ENCODE results near the gene PALLD. TPM values are rescaled to one million over a fixed set of nuclear protein-coding genes. Genes with fewer than 3 reads are reported as not detected.

Gene PALLD
- total RNA-seq, 1 donor from 2014 or later: 396 TPM

DNA sequence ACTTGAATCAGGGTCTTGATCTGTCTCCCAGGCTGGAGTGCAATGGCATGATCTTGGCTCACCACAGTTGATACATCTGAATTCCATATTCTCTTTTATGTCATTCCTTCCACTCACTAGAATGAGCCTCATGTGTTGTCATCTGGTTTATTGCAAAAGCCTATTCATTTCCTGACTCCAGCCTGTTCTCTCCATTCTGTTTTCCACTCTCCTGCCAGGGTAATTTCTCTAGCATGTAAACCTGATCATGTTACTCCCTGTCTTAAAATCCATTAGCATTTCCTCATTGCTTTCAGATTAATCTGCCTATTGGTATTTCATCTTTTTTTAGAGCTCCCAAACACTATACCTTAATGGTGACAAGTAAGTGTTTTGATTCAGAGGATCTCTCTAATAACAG lies 12.2 kb upstream of the PALLD start:
- Mint-ChIP-seq H3K4me3 (ENCODE audit: unreplicated experiment) (no peak overlapping the region), H3K4me1 (ENCODE audit: unreplicated experiment) (peaks cover 22% of the 10 kb centered on the region), H3K27ac (ENCODE audit: unreplicated experiment) (no peak overlapping the region), H3K27me3 (ENCODE audit: unreplicated experiment) (no peaks in the 10 kb centered on the region), H3K9me3 (ENCODE audit: unreplicated experiment) (no peaks in the 10 kb centered on the region), H3K36me3 (ENCODE audit: unreplicated experiment) (no peaks in the 10 kb centered on the region)
- TF ChIP-seq, protein P1, sequence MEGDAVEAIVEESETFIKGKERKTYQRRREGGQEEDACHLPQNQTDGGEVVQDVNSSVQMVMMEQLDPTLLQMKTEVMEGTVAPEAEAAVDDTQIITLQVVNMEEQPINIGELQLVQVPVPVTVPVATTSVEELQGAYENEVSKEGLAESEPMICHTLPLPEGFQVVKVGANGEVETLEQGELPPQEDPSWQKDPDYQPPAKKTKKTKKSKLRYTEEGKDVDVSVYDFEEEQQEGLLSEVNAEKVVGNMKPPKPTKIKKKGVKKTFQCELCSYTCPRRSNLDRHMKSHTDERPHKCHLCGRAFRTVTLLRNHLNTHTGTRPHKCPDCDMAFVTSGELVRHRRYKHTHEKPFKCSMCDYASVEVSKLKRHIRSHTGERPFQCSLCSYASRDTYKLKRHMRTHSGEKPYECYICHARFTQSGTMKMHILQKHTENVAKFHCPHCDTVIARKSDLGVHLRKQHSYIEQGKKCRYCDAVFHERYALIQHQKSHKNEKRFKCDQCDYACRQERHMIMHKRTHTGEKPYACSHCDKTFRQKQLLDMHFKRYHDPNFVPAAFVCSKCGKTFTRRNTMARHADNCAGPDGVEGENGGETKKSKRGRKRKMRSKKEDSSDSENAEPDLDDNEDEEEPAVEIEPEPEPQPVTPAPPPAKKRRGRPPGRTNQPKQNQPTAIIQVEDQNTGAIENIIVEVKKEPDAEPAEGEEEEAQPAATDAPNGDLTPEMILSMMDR (IDR thresholded peaks at IDR 0.05): no peak
- no peak for DNase-seq (ENCODE audit: extremely low spot score, unreplicated experiment)

DNA sequence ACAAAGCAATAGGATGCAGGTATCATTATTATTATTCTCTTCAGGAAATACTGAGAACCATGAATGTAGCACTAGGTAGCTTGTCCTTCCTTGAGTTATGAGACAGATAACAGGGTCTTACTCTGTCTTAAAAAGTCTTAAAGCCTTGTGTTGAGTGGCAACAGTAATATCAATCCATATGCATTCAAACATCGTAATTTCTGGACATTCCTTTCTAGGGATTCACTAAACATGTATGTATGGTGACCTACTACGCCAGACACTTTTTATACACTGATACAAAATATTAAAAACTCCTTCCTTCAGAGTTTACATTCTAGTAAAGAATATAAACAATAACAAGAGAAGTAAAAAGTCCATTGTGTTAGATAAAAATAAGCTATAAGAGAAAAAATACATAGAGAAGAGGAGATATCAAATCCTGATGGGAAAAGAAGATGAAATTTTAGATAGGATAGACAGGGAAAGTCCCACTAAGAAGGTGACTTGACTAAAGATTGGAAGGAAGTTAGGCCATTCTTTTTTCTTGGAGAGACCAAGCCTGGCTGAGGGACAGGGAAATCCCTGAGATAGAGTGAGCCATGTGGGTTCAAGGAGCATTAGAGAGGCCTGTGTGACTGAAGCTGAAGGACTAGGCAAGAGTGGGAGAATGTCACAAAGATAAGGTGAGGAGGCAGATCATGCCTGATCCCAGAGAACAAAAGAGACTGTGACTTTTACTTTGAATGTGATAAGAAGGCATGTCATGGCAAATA lies 11.5 kb upstream of the PALLD start:
- TF ChIP-seq, protein P1 (IDR thresholded peaks at IDR 0.05): no peak
- Mint-ChIP-seq H3K27ac (ENCODE audit: unreplicated experiment) (no peak overlapping the region), H3K27me3 (ENCODE audit: unreplicated experiment) (no peaks in the 10 kb centered on the region), H3K9me3 (ENCODE audit: unreplicated experiment) (no peaks in the 10 kb centered on the region), H3K4me1 (ENCODE audit: unreplicated experiment) (peaks cover 20% of the 10 kb centered on the region), H3K36me3 (ENCODE audit: unreplicated experiment) (no peaks in the 10 kb centered on the region), H3K4me3 (ENCODE audit: unreplicated experiment) (no peak overlapping the region)
- DNase-seq (ENCODE audit: extremely low spot score, unreplicated experiment): no peak

GRCh38 chr4:168486912-168487281 lies 10.0 kb upstream of the PALLD start:
- Mint-ChIP-seq H3K9me3 (ENCODE audit: unreplicated experiment) (no peaks in the 10 kb centered on the region), H3K36me3 (ENCODE audit: unreplicated experiment) (no peaks in the 10 kb centered on the region), H3K4me1 (ENCODE audit: unreplicated experiment) (peaks cover 7% of the 10 kb centered on the region), H3K27ac (ENCODE audit: unreplicated experiment) (no peak overlapping the region), H3K4me3 (ENCODE audit: unreplicated experiment) (no peak overlapping the region), H3K27me3 (ENCODE audit: unreplicated experiment) (no peaks in the 10 kb centered on the region)
- no peak for DNase-seq (ENCODE audit: extremely low spot score, unreplicated experiment)
- TF ChIP-seq, protein P1 (IDR thresholded peaks at IDR 0.05): no peak

DNA sequence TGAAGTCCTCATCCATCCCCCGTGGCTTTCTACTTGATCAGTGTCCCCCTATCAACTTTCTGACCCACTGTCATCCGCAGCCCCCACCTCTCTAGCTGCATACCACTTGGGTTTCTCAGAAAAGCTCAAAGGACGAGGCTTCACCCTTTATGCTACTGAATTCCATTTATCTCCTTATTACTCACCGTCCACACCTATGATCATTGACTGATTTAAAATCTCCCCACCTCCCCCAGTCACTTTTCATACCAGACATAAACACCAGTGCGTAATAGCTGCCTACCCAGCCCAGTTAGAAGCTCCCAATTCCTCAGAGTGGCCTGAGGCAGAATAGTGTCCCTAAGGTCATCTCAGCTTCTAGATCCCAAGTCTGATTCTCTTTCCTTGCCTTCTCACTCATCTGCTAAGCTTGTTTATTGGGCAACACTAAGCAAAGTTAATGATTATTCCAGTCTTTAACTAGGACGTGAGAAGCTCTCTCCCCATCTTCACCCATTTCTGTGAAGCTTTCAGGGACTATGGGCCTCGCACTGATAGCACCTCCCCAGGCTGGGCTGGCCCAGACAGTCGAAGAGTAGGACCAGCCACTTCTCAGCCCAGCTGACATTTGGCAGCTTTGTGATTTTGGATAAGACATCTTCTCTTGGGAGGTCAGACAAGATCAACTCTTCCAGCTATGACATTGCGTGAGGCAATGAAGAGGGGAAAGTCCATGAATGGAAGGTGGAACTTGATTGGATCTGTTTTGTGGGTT lies 9.4 kb upstream of the PALLD start:
- Mint-ChIP-seq H3K9me3 (ENCODE audit: unreplicated experiment) (no peaks in the 10 kb centered on the region), H3K27me3 (ENCODE audit: unreplicated experiment) (no peaks in the 10 kb centered on the region), H3K27ac (ENCODE audit: unreplicated experiment) (no peak overlapping the region), H3K4me1 (ENCODE audit: unreplicated experiment) (peaks cover 4% of the 10 kb centered on the region), H3K36me3 (ENCODE audit: unreplicated experiment) (no peaks in the 10 kb centered on the region), H3K4me3 (ENCODE audit: unreplicated experiment) (no peak overlapping the region)
- no peak for DNase-seq (ENCODE audit: extremely low spot score, unreplicated experiment)
- TF ChIP-seq, protein P1 (IDR thresholded peaks at IDR 0.05): no peak

DNA sequence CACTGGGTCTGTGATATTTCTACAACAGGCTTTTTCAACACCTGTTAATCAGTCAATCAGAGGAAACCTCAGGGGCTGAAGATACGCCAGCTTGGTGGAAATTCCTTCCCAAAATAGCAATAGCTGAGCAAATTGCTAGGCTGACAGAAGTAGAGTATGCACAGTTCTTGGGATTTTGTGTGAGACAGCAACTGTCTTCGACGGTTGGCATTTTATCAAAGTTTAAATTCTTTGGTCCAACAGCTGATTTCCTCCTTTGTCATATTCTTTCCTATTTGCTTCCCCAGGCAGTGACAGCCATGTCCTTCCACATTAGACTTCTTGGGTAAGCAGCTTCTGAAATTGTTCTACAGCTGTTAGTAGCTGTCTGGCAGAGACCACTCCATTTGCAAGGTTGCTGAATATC lies 8.0 kb upstream of the PALLD start:
- no peaks in the 10 kb centered on the region for H3K27me3 Mint-ChIP-seq (ENCODE audit: unreplicated experiment)

More for the DNA sequence above, 8.0 kb upstream of the PALLD start:
- Mint-ChIP-seq H3K4me3 (ENCODE audit: unreplicated experiment) (no peak overlapping the region), H3K9me3 (ENCODE audit: unreplicated experiment) (no peaks in the 10 kb centered on the region), H3K4me1 (ENCODE audit: unreplicated experiment) (peaks cover 4% of the 10 kb centered on the region), H3K27ac (ENCODE audit: unreplicated experiment) (no peak overlapping the region), H3K36me3 (ENCODE audit: unreplicated experiment) (no peaks in the 10 kb centered on the region)
- TF ChIP-seq, protein P1 (IDR thresholded peaks at IDR 0.05): no peak
- no peak for DNase-seq (ENCODE audit: extremely low spot score, unreplicated experiment)

Measured in osteocyte (in vitro differentiated cells).